Upper lobe of left lung (tissue), 4 donors: ENCODE measurements around the gene PI4K2B.
"Not testable (repeated sequence)": the region's sequence is repeated elsewhere in the genome, so short reads cannot be mapped to it uniquely, and the experiment has no call there.

Experiments used
- CTCF ChIP-seq, 6 experiments: fragments of 450-650 bp in 4 of 6; fragments of 200-600 bp in 2 of 6; sonication (generic) in 2 of 6; IDR thresholded peaks; one replicate each; pipeline ENCODE4 v1.5.1; 2016 to 2019; ENCODE audit warnings: antibody characterized with exemption in 6 of 6
- POLR2A ChIP-seq, 4 donors: fragments of 450-650 bp; IDR thresholded peaks; one replicate each; pipeline ENCODE4 v1.5.1; 2016 to 2017; ENCODE audit warnings: antibody characterized with exemption in 4 of 4, mild to moderate bottlenecking in 2 of 4

- not testable (repeated sequence) for TF ChIP-seq CTCF, POLR2A (IDR thresholded peaks at IDR 0.05)
Measured at GRCh38 chr4:25253786-25254185, 20.0 kb downstream of the PI4K2B start.
